Measurements from ENCODE around the gene RSPO3.
A peak's percentile ranks its signal among the peaks of the same experiment; 100 is the strongest.

Gene RSPO3

GRCh38 chr6:127114214-127114760 is 4.2 kb upstream of the RSPO3 start:
- no peak for DNase-seq

- DNase-seq: no peak
Measured at GRCh38 chr6:127115084-127115655, 3.3 kb upstream of the RSPO3 start.

GRCh38 chr6:127115746-127116145 is 2.7 kb upstream of the RSPO3 start:
- no peak for DNase-seq

- no peak for DNase-seq
Measured at GRCh38 chr6:127117979-127118297, 533 bp upstream of the RSPO3 start.

DNA sequence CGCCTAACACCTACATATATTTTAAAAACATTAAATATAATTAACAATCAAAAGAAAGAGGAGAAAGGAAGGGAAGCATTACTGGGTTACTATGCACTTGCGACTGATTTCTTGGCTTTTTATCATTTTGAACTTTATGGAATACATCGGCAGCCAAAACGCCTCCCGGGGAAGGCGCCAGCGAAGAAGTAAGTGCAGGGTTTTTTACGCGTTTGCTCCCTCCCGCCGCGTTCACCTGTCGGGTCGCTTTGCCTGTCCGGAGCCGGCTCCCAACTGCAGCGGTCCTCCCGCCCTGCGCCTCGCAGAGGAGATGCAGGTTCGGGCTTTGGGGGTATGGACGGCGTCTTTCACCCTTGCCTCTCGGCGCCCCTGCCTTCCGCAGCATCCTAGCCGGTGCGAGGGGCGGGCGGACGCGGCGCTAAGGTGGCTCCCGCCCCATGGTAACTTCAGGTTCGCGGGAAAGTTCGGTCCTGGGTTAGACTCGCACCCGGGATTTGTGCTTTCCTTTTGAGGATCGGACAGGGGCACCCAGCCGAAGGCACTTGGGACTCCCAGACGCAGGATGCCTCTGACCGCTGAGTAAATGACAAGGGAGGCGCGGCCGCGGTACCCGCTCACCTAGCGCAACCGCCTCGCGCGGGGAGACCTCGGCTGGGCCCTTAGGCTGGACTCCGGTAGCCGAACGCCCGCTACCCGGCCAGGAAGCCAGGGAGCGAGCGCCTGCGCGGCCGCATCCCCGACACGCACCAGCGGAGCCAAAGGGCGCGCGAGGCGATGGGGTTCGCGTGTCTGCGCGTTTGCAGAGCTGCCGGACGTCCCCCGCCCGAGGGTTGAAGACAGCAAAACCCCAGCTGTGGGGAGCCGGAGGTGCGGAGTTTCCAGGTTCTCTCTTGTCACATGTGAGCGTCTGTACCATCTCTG is 891 bp downstream of the RSPO3 start:
- DNase-seq: peak; percentile 76

DNA sequence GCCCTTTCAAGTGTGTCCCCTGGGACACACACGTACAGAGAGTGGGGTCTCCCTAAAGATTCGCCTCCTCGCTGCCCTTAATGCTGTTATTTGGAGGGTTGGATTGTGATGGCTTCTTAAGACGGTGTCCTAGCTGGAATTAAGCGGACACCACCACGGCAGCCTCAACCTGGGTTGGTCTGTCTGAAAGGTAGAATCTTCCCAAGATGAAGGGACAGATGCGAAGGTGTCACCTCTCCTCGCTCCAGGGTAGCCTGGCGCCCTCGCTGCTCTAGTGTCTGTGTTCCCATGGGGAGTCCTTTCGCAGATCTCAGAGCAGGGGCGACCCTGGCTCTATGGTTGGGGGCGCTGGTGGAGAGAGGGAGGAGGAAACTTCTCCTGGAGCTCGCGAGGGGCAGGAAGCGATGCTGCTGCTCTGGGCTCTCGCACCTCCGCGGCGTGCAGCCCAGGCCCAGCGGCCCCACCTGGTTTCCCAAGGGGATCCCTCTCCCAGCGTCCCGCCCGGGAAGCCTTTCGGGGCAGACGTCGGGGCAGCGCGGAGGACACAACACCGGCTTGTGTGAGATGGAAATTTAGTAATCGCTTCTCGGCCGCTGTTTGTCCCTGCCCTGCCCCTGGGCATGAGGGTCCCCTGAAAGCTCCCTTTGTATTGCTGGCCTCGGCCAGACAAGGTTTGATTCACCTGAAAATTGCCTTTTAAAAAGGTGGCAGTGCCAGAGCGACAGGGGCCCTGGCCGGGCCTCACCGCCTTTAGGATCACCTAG is 1.7 kb downstream of the RSPO3 start:
- DNase-seq: peak; percentile 67

GRCh38 chr6:127120787-127121636 is 2.5 kb downstream of the RSPO3 start:
- DNase-seq: peak; percentile 84

DNA sequence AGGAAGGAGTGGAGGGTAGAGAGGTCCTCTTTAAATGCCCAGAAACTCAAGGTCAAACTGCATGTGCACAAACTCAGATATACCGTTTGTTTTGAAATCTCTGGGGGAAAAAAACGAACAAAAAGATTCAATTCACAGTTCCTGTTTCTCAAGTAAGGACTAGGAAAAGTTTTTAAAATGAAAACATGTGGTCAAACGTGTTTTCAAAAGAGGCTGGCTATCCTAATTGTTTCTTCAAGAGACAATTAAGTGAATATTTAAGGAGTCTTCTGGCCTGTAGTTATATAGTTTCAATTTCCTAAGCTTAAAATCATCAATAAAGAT is 3.1 kb downstream of the RSPO3 start:
- DNase-seq: no peak

DNA sequence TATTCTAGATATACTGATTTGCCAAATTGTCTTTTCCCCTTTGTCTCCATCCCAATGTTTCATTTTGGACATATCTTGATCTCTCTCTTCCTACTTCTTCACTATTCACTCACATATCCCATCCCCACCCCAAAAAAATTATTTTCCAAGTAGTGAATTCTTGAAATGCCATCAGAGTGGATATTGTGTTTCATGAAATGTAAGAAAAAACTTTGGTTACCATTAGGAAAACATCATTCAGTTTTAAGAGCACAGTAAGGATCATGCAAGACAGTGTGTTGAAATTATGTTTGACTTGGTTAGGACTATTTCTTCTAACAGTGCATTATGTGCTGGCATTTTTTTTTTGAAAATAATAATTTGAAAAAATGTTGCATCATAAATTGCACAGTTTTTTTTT is 5.7 kb downstream of the RSPO3 start:
- no peak for DNase-seq

- DNase-seq: no peak
Measured at GRCh38 chr6:127124680-127125079, 6.2 kb downstream of the RSPO3 start.

GRCh38 chr6:127128066-127128465 is 9.6 kb downstream of the RSPO3 start:
- DNase-seq: no peak

DNA sequence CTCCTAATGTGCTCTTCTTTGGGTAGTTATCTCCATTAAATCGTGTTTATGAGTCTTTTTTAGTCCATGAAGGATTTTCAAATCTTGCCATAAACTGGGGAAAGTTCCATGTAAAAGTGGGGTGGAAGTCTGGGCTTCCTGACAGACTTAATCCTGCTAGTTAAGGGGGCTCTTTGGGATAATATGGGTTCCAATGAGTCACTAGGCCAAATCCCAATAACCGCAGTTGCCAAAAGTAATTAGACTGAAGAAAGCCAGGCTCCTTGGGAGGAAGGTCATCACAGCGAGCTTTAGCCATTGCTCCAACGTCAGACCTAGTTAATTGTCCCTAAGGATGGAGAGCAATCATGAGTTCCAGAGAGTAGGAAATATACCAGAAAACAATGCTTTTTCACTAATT is 10.8 kb downstream of the RSPO3 start:
- DNase-seq: no peak

DNA sequence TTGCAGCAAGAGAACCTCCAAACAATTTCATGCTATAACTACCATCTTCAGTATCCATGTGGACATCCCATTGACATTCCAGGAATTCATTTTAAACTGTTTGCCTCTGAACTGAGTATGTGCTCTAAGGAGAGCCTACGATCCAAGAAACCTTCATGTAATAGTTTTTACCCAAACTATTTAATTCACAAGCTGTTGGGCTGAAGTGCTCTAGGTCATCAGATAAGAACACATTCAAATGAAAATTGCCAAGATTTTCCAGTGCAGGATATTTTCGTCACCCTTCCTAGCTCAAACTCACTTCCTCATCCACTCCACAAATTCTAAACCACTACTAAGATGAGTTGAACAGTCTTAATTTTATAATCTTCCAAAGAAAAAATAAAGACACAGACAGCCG is 12.8 kb downstream of the RSPO3 start:
- DNase-seq: no peak

- DNase-seq: no peak
Measured at GRCh38 chr6:127131772-127132376, 13.4 kb downstream of the RSPO3 start.

DNA sequence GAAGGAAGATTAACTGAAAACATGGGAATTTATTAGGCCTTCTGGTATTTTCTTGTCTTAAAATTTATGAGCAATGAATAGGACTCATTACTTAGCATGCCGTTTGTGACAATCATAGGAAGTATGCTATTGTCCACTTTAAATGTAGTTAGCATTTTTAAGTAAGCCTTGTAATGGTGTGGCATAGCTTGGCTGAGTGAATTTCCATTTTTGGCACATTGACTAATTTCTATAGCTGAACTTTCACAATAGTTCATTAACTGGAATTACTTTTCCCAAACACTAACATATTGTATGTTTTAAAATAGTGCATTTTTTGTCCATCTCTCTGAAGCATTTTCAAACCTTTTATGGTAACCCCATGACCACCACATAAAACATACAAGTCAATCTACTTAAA is 15.7 kb downstream of the RSPO3 start:
- no peak for DNase-seq

- DNase-seq: no peak
Measured at GRCh38 chr6:127136786-127137185, 18.3 kb downstream of the RSPO3 start.

DNA sequence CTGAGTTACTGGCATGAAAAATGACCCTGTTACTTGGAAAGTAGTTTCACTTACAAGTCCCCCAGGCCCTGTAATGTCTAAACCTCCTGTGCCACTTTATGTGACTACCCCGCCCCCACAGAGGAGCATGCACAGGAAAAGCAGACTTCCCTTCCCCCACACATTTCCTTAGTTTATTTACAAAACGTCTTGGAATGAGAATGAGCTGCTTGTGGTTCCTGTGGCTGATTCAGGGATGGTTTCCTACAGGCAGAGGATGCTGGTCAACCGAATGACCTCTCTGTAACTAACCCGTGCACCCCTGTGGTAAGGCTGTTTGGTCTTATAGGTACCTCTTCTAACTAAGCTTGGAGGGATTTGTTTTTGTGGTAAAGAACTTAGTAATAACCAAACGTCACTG is 28.5 kb downstream of the RSPO3 start:
- no peak for DNase-seq

DNA sequence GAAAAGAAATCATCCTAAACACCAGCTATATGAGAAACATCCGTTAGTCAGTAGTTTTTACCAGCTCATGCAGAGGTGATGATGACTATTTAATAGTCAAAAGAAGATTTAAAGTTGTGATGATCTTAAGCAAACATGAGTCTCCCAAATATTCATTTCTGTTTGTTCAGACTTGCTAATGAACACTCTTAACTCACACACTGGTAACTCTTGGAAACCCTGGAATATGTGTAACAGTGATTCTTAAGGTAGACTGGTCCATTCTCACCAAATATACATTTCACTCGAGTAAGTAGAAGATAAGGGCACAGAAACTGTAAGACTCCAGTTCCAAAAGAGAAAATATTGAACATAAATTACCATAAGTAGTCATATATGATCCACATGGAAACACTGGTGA is 29.1 kb downstream of the RSPO3 start:
- DNase-seq: no peak

- DNase-seq: no peak
Measured at GRCh38 chr6:127148511-127148910, 30.0 kb downstream of the RSPO3 start.

GRCh38 chr6:127154509-127154908 is 36.0 kb downstream of the RSPO3 start:
- no peak for DNase-seq

GRCh38 chr6:127160484-127160883 is 42.0 kb downstream of the RSPO3 start:
- no peak for DNase-seq

DNA sequence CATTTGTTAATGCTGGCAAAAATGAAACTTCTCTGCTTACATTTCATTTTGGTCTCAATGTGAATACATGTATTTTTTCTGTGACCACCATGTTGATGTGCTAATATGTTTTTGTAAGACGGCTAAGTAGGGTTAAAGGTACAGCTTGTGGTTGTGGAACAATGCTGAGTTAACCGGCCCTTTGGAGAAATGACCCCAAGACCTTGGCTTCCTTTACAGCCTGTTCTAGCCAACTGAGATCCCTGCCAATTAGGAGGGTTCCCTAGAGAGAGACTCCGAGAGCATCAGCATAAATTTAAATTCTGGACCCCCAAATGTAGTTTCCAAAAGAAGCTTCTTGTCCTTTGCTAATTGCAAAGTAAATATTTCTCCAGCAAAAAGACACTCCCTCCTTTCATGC is 44.4 kb downstream of the RSPO3 start:
- DNase-seq: no peak

All from retina (tissue), 1 donor.